Posterior cingulate gyrus (tissue), 11 donors: ENCODE data around the gene FGF21.
A peak's percentile ranks its signal among the peaks of the same experiment; 100 is the strongest.
"Not testable (repeated sequence)": the region's sequence is repeated elsewhere in the genome, so short reads cannot be mapped to it uniquely, and the experiment has no call there.

Experiments
- DNase-seq, 10 donors: peaks; one replicate each; pipeline versions ENCODE4 v3.0.0 to v3.0.0-alpha.2; 2020 to 2021; ENCODE audit warnings: mixed read lengths in 3 of 10
- intact Hi-C: fragments of 100-400 bp; cut with DNase I; formaldehyde crosslinking; loops from one replicate; pipeline ENCODE4 v1.15.1; 2023

FGF21 gene

DNA sequence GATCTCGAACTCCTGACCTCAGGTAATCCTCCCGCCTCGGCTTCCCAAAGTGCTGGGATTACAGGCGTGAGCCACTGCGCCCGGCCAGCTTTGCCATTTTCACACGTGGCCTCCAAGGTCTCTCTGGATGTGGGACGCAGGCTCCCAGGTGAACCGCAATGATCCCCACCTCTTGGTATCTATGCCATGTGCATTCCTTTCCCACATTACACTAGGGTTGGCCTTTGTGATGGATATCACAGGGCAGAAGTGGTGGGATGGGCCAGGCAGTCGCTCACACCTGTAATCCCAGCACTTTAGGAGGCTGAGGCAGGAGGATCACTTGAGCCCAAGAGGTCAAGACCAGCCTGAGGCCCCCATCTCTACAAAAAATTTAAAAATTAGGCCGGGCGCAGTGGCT is 22.4 kb downstream of the FGF21 start:
- intact Hi-C loops, result no loop called here
- DNase-seq, result no peak

DNA sequence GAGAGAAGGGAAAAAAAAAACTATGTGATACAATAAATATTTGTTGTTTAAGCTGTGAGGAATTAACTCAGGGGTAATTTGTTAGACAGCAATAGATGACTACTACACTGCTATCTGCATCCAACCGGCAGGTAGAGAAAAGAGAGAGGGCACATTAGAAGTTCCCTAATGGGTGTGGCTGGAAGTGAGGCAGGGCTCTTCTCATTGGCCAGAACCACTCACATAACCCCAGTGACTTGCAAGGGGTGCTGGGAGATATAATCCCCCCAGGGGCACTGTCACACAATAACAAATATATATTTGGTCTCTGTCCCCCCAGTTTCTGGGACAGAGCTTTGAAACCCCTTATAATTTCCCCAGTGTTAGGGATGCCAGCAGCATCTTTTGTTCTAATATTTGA is 24.3 kb downstream of the FGF21 start:
- no peak for DNase-seq
- intact Hi-C loops, result no loop called here

DNA sequence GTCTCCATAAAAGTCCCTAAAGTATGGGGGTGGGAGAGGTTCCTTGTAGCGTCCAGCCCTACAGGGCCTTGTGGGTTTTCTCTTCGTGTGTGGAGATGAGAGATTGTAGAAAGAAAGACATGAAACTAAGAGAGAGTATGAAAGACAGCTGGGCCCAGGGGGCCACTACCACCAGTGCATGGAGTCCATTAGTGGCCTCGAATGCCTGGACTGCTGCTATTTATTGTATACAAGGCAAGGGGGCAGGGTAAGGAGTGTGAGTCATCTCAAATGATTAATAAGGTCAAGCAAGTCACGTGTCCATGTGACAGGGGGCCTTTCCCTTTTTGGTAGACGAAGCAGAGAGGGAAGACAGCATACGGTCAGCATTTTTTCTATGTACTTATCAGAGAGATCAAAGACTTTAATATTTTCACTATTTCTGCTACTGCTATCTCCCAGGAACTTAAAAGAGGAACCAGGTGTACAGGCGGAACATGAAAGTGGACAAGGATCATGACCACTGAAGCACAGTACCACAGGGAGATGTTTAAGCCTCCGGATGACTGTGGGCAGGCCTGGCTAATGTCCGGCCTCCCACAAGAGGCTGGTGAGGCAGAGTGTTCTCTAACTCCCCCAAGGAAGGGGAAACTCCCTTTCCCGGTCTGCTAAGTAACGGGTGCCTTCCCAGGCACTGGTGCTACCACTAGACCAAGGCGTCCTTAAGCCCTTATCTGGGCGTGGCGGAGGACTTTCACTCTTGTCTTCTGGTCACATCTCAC is 25.5 kb downstream of the FGF21 start:
- intact Hi-C loops, result no loop called here
- DNase-seq, result no peak

DNA sequence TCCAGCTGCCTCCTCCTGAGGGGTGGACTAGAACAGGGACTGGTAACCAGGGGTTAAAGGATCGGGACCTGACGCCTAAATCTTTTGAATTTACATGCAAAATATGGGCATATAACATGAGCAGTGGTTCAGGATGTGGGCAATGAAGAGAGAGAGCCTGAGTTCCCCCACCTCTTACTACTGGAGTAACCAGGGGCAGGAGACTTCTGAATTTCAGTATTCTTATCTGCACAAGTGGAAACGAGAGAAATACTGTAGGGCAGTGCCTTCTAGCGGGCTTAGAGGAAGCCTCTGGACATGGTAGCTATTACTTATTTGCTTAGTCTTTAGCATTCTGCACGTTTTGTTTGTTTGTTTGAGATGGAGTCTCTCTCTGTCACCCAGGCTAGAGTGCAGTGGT is 29.2 kb downstream of the FGF21 start:
- no peak for DNase-seq
- intact Hi-C loops, result no loop called here

DNA sequence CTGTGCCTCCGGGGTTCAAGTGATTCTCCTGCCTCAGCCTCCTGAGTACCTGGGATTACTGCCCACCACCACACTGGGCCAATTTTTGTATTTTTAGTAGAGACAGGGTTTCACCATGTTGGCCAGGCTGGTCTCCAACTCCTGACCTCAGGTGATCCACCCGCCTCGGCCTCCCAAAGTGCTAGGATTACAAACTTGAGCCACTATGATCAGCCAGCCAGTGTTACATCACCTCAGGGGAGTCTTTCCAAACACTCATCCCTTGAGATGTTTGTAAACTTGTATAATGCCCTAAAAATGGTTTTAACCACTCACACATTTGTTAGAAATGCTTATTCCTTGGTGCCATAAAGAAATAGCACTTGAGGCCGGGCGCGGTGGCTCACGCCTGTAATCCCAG is 31.1 kb downstream of the FGF21 start:
- DNase-seq, intact Hi-C loops: not testable (repeated sequence)

DNA sequence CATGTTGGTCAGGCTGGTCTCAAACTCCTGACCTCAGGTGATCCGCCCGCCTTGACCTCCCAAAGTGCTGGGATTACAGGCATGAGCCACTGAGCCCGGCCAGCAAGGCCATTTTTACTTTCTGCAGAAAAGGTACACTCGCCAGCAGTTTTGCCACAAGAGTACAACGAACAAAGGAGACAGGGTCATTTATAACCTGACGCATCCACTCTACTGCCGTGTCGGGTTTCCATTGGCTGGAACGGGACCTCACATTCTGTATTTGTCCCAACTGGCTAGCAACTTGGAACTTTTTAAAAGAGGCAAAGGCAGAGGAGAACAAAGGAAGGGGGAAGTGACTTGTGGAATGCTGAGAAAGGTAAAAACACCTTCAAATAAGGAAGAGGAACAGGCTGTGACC is 32.0 kb downstream of the FGF21 start:
- intact Hi-C loops, DNase-seq: not testable (repeated sequence)

DNA sequence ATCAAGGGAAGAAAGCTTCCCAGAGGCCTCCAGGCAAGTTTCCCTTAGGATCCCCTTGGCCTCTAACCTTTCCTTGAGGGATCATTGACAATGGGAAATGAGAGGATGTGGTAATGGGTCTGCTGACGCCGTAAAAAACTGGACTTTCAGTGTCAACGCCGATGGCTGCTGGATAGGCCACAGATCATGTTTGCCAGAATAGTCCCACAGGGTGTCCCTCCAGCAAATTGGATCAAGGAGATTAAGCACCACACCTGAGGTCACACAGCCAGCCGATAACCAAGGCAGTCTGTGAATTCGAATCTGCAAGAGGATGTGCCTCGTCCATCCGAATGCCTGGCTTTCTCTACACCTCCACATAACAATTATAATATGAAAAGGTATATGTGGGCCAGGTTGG is 37.9 kb downstream of the FGF21 start:
- intact Hi-C loops, result no loop called here
- no peak for DNase-seq

DNA sequence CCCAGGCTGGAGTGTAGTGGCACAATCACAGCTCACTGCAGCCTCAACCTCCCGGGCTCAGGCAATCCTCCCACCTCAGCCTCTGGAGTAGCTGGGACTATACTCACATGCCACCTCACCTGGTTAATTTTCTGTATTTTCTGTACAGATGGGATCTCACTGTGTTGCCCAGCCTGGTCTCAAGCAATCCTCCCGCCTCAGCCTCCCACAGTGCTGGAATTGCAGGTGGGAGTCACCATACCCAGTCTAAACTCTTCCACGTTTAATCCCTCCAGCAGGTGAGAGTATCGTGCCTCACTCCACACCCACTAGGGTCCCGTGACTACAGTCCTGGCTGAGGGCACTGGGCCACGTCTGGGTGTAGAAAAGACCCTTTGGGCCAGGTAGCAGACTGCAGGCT is 39.0 kb downstream of the FGF21 start:
- no peak for DNase-seq
- intact Hi-C loops, result loop anchor here (2.0 kb wide), 1 partner anchor 17 kb away; the partner anchor contains the start of gene BCAT2

DNA sequence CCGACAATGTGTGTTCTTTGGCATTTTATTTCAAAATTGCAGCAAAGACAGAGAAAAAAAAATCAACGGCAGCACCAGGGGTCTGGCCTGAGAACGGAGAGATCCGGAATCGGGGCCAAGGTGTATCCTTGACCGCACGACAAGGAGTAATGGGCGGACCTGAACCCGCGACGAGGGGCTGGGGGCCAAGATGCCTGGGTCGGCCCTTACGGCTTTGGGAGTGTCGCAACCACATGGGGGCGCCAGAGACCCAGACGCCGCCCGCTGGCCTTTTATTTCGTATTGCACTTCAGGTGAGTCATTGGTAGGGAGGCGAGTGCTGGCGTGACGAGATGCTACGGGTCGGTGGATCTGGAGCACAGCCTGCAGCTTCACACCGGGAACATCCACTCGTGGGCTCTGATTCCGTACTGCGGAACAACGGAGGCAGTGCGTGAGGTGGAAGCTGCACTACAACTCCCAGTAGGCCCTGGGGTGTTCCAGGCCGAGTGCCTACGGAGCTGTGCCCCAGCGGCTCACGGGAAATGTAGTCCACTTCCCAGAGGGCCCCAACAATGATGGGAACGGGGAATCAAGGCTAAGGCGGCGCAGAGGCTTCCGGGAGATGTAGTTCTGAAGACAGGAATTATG is 39.8 kb downstream of the FGF21 start:
- DNase-seq, result peak; percentile 88 to 99 (median 94)
- intact Hi-C loops, result loop anchor here (1.0 to 2.0 kb wide), 2 partner anchors 16 to 40 kb away; partner anchors contain the start of gene BCAT2

DNA sequence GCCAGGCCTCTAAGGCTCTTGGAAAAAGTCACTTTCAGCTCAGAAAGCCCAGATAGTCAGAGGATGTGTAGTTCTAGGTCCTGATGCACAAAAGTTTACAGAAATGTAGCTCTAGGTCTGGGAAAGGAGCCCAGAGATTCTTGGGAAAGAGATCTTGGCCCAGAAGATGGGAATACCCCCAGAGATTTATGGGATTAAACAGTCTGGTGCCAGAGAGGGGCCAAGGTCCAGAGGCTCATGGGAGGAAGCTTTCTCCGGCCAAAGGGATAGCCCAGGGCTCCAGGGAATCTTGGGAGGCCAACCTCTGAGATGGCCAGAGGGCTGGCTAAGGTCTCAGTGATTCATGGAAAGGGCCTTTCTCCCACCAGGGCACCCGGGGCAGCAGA is 40.4 kb downstream of the FGF21 start:
- DNase-seq, result no peak
- intact Hi-C loops, result loop anchor here (1.0 to 2.0 kb wide), 2 partner anchors 15 to 40 kb away; partner anchors contain the start of gene BCAT2

DNA sequence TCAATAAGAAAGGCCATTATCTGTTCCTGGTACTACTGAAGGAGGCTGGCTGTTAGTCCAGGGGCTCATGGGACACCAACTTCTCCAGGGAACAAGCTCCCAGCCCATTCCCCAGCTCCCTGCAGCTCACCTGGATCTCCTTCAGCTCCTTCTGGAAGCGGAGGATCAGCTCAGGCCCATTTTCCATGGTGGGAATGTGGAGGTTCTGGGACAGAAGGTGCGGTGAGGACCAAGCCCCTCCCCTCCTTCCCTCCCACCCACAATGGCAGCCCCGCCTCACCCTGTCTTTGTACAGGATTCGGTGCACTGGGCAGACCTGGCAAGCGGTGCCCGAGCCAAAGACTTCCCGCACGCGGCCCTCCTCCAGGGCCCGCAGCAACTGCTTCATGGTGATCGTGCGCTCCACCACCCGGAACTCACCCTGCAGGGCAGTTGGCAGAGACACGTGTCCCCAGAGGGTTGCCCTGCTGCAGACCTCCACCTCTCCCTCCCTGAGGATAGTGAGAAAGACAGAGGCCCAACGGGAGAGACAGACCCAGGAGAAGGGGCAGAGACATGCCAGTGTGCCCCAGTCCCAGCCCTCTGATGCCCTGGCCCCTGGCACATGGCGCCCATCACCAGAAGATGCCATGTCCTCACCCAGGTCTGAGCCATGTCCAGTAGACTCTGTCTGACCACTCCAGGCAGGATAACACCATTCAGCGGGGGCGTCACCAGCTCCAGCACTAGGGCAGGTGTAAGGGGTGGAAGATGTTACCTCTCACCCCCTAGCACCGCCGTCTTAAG is 41.2 kb downstream of the FGF21 start:
- intact Hi-C loops, result no loop called here

DNA sequence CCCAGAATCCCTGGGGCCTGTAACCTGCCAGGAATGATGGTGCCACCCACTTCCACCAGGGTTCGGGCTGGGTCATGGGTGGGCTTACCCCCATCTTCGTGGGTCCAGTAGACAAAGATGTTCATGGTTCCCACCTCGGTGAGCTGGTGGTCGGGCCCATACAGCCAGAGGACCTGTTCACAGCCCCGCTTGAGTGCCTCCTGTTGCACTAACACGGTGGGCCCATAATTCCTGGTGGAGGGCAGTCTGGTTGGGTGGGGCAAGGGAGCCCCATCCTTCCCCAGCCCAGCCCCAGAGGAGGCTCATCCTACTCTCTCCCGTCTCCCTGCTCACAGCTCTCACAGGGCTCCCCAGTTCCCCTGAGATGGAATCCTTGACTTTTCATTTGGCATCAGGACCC is 41.8 kb downstream of the FGF21 start:
- no peak for DNase-seq
- intact Hi-C loops, result no loop called here

More for the DNA sequence above, 41.2 kb downstream of the FGF21 start:
- DNase-seq, result no peak

DNA sequence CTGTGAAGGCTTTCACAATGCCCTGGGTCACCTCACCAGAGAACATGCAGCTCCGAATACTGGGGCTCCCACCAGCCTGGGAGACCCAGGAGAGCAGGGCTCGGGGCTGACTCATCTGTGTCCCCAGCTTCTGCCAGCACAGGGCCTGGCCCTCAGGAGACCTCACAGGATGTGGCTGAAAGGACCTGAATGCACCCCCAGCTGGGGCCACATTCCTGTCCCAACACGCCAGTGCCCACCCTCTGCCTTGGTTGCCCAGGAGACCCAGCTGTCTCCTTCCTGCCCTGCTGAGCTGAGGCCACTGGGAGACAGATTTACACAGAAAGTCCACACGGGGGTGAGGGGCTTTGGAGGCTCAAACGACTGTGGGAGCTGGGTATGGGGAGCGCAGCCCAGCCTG is 43.6 kb downstream of the FGF21 start:
- peak in 1 of 10 donors; percentile 83 for DNase-seq
- intact Hi-C loops, result no loop called here

DNA sequence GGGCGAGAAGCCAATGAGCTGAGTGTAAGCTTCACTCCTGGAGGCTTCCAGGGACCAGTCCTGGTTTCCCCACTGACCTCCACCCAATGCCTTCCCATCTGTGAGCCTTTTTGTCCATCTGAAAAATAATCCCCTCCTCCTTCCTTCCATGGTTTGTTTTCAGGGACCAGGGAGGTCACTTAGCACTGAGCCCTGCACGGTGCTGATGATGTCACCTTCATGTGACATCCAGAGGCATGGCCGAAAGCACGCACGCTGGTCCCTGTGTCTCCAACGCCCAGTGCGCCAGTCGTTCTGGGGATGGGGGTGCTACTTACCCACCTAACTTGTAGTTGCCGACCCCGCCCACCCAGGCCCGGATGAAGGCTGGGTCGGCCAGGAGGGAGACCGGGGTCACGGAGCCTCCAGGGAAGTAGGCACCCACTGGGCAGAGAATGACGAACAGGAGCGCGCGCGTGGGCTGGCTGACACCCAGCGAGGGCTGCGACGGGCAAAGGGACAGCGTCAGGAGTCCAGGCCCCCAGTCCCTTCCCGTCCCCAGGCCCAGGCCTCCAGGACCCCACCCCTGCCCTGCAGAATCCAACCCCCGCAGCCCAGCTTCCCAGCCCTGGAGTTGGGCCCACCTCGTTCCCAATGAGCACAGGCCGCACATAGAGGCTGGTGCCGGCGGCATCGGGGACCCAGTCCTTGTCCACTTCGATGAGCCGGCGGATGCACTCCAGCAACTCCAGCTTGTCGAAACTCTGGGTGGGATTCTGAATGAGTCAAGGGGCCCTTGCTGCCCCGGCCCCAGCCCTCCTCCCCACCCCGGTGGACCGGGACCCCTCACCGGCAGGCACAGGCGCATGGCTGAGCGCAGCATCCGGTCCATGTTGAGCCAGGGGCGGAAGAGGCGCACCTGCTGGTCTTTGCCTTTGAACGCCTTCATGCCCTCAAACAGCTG is 44.3 kb downstream of the FGF21 start:
- intact Hi-C loops, result no loop called here
- DNase-seq, result peak in 1 of 10 donors; percentile 83

DNA sequence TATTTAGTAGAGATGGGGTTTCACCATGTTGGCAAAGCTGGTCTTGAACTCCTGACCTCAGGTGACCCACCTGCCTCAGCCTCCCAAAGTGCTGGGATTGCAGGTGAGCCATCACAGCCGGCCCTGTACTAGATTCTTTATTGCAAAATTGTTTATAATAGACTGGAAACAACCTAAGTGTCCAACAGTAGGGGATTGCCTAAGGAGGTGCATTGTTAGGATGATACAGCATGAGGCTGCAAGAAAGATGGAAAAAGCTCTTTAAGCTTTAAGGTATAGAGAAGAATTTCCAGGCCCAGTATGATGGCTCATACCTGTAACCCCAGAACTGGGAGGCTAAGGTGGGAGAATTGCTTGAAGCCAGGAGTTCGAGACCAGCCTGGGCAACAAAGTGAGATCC is 47.3 kb downstream of the FGF21 start:
- DNase-seq, result no peak
- intact Hi-C loops, result no loop called here

DNA sequence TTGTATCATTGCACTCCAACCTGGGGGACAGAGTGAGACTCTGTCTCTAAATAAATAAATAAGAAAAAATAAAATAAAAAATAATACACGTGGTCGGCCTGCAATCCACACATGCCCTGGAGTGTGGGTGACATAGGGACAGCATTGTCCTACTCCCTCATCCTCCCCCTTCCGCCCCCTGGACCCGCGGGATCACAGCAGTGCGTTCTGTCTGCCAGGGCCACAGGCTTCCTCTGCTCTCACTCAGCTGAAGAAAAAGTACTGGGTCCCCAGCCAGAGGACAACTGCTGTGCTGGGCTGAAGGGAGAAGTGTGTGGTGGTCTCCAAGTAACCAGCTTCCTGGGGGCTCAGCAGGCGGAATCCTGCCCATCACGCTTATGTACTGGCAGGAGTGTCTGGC is 49.2 kb downstream of the FGF21 start:
- DNase-seq, result peak in 1 of 10 donors; percentile 39
- intact Hi-C loops, result no loop called here

DNA sequence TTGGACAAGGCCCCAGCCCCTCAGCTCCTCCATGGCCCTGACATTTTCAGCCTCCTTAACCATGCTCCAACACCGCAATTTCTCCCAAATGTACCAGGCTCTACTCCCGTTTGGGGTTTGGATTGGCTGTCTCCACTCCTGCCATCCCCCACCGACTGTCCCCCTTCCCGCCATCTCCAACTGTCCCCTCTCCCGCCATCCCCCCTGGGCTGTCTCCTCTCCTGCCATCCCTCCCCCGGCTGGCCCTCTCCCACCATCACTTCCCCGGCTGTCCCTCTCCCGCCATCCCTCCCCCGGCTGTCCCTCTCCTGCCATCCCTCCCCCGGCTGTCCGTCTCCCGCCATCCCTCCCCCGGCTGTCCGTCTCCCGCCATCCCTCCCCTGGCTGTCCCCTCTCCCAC is 50.1 kb downstream of the FGF21 start:
- no peak for DNase-seq
- intact Hi-C loops, result no loop called here

DNA sequence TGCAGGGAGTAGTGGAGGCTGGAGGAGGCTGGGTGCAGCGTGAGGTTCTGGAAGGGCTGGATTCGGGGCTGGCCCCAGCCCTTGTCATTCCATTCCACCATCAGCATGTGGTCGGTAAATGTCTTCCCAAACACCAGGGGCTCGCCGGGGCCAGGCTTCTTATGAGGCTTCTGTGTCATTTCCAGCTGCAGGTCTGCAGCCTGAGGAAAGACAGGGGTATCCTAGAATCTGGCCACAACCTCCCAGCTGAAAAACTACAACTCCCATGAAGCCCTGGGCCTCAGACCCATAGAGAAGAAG is 51.1 kb downstream of the FGF21 start:
- intact Hi-C loops, result no loop called here
- peak in 5 of 10 donors; percentile 42 to 83 (median 48) for DNase-seq

DNA sequence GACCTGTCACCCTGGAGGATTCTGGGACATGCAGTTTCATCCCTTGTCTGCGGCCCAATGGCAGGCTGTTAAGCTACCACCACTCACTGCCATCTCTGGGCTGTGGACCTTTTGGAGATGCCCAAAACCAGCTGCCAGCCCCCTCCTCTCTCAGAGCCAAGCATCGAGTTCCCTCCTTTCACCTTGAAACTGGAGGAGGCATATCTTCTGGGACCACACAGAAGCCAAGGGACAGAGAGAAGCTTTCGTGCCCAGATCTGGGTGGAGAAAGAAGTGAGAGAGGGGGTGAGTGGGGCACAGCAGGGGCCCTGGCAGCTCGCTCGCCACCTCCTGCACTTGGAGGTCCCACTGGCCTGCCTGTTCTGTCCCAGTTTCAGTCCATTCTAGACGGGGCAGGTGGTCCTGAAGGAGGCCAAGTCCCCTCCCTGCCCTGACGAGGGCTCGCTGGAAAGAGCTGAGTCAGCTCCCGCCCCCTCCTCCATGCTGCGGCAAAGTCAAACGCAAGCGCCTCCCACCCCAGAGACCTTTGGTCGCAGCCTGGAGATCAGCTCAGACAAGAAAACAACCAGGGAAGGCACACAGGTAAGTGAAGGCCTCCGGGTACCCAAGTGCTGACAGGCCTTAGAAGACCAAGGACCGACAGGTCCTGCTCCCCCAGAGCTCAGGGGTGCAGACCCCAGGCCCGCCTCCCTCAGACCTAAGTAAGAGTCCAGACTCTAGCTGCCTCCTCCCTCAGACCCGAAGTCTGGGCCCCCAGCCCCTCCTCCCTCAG is 51.7 kb downstream of the FGF21 start:
- intact Hi-C loops, result no loop called here
- peak in 6 of 10 donors; percentile 53 to 94 (median 80) for DNase-seq
